ENCODE data around the gene TBL1XR1.

DNA sequence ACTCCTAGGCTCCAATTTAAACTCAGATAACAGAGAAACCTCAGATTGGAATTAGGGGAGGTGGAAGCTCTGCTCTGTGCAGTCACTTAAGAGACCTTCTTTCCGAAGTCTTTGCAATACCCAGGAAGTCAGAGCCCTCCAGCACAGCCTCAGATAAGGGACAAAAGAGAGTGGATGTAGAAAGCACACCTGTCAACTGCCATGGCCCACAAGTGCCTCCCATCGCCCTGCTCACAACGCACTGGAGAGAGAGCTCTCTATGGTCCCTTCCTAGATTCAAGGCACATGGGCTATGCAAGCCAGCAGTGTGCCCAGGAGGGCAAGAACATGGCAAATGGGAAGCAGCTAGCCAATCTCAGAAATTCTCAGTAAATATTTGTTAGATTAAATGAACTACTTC lies 47.3 kb upstream of the TBL1XR1 start:
- TF ChIP-seq, protein P1, sequence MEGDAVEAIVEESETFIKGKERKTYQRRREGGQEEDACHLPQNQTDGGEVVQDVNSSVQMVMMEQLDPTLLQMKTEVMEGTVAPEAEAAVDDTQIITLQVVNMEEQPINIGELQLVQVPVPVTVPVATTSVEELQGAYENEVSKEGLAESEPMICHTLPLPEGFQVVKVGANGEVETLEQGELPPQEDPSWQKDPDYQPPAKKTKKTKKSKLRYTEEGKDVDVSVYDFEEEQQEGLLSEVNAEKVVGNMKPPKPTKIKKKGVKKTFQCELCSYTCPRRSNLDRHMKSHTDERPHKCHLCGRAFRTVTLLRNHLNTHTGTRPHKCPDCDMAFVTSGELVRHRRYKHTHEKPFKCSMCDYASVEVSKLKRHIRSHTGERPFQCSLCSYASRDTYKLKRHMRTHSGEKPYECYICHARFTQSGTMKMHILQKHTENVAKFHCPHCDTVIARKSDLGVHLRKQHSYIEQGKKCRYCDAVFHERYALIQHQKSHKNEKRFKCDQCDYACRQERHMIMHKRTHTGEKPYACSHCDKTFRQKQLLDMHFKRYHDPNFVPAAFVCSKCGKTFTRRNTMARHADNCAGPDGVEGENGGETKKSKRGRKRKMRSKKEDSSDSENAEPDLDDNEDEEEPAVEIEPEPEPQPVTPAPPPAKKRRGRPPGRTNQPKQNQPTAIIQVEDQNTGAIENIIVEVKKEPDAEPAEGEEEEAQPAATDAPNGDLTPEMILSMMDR (IDR thresholded peaks at IDR 0.05; ENCODE audit: poor library complexity): no peak
- no peak for TF ChIP-seq EZH2 (IDR thresholded peaks at IDR 0.05; ENCODE audit: borderline replicate concordance)
- TF ChIP-seq EZH2phosphoT487 (IDR thresholded peaks at IDR 0.05; ENCODE audit: low read depth, severe bottlenecking, unreplicated experiment): no peak
